Cerebellar nuclear complex (tissue), 1 donor: ENCODE data around the gene SCN1A.
"Not testable (repeated sequence)": the region's sequence is repeated elsewhere in the genome, so short reads cannot be mapped to it uniquely, and the experiment has no call there.

ENCODE experiments used
- DNase-seq, 2 experiments: peaks; one replicate each; lab custom pipeline; 2025; lab: John Stamatoyannopoulos, UW

Gene SCN1A

GRCh38 chr2:166081131-166081632 is 46.6 kb downstream of the SCN1A start:
- DNase-seq: no peak

GRCh38 chr2:166074430-166074829 is 53.4 kb downstream of the SCN1A start:
- no peak for DNase-seq

- no peak for DNase-seq
Observed at GRCh38 chr2:166074011-166074410, 53.8 kb downstream of the SCN1A start.

- DNase-seq: no peak
Observed at GRCh38 chr2:166070231-166070630, 57.6 kb downstream of the SCN1A start.

GRCh38 chr2:166068981-166069380 is 58.8 kb downstream of the SCN1A start:
- no peak for DNase-seq

- no peak for DNase-seq
Observed at GRCh38 chr2:166067229-166067628, 60.6 kb downstream of the SCN1A start.

GRCh38 chr2:166060191-166060590 is 67.6 kb downstream of the SCN1A start:
- DNase-seq: no peak

- no peak for DNase-seq
Observed at GRCh38 chr2:166057370-166058164, 70.3 kb downstream of the SCN1A start.

- no peak for DNase-seq
Observed at GRCh38 chr2:166044853-166045483, 82.9 kb downstream of the SCN1A start.

- DNase-seq: no peak
Observed at GRCh38 chr2:166042768-166043390, 84.9 kb downstream of the SCN1A start.

- DNase-seq: no peak
Observed at GRCh38 chr2:166042356-166042755, 85.5 kb downstream of the SCN1A start.

GRCh38 chr2:166041613-166042012 is 86.2 kb downstream of the SCN1A start:
- DNase-seq: no peak

- no peak for DNase-seq
Observed at GRCh38 chr2:166032361-166032760, 95.5 kb downstream of the SCN1A start.

GRCh38 chr2:166031054-166031453 is 96.8 kb downstream of the SCN1A start:
- DNase-seq: no peak

- no peak for DNase-seq
Observed at GRCh38 chr2:166025313-166025712, 102.5 kb downstream of the SCN1A start.

GRCh38 chr2:166017208-166017607 is 110.6 kb downstream of the SCN1A start:
- DNase-seq: no peak

- DNase-seq: no peak
Observed at GRCh38 chr2:166013878-166014277, 113.9 kb downstream of the SCN1A start.

GRCh38 chr2:166011660-166012059 is 116.2 kb downstream of the SCN1A start:
- DNase-seq: no peak

- DNase-seq: no peak
Observed at GRCh38 chr2:166000401-166000800, 127.4 kb downstream of the SCN1A start.

GRCh38 chr2:165990846-165991245 is 137.0 kb downstream of the SCN1A start:
- no peak for DNase-seq

GRCh38 chr2:165989851-165990250 is 138.0 kb downstream of the SCN1A start:
- no peak for DNase-seq

- no peak for DNase-seq
Observed at GRCh38 chr2:165985120-165985519, 142.7 kb downstream of the SCN1A start.

- DNase-seq: not testable (repeated sequence)
Observed at GRCh38 chr2:165972161-165972560, 155.7 kb downstream of the SCN1A start.
